ENCODE measurements around the gene VWA3B.

- TF ChIP-seq ZNF274 (IDR thresholded peaks at IDR 0.05; ENCODE audit: low read depth, low read length) (no peak), YY1 (IDR thresholded peaks at IDR 0.05; ENCODE audit: insufficient read depth, insufficient read length) (no peak), SUZ12 (IDR thresholded peaks at IDR 0.05; ENCODE audit: extremely low read depth, insufficient read depth, insufficient read length) (no peak)
Measured at GRCh38 chr2:98346311-98347236, 259.6 kb downstream of the VWA3B start, which contains the start of gene CNGA3.

Data from NT2/D1 (cell line).